Mucosa of descending colon (tissue), 3 donors: ENCODE measurements around the gene SLC6A4. TPM values are rescaled to one million over a fixed set of nuclear protein-coding genes. Genes with fewer than 3 reads are reported as not detected.

Experiments
- ATAC-seq: fragments of 200-7000 bp; cut with Tn5 transposase; one replicate; pipeline ENCODE4 v1.9.1; 2020; ENCODE audit warnings: mild to moderate bottlenecking, moderate library complexity
- DNase-seq, 3 donors: peaks; one replicate each; pipeline ENCODE4 v3.0.0-alpha.2; 2020
- H3K36me3 ChIP-seq: fragments of 200-600 bp; one replicate; pipeline ENCODE4 v1.8.0; 2021; ENCODE audit warnings: low read depth, mild to moderate bottlenecking
- H3K4me1 ChIP-seq: fragments of 200-600 bp; one replicate; pipeline ENCODE4 v1.8.0; 2021; ENCODE audit warnings: low read depth, mild to moderate bottlenecking
- H3K4me3 ChIP-seq: fragments of 200-600 bp; one replicate; pipeline ENCODE4 v1.8.0; 2021; ENCODE audit warnings: mild to moderate bottlenecking
- H3K9me3 ChIP-seq: fragments of 200-600 bp; one replicate; pipeline ENCODE4 v1.8.0; 2021; ENCODE audit warnings: mild to moderate bottlenecking
- CTCF ChIP-seq: fragments of 200-600 bp; IDR thresholded peaks from one replicate; pipeline ENCODE4 v1.8.0; 2022; ENCODE audit warnings: antibody characterized with exemption, mild to moderate bottlenecking
- intact Hi-C, 2 donors: fragments of 100-400 bp; cut with DNase I in 1 of 2; cut with micrococcal nuclease in 1 of 2; formaldehyde crosslinking; loops; one replicate each; pipeline versions ENCODE4 v1.11.0 to v1.11.1; 2022; cut with DNase I, micrococcal nuclease
- total RNA-seq, 3 donors: library from RNA; stranded (reverse); fragmentation: NEBNext Ultra II Directional in 2 of 3; extraction: Animal tissue kit (Norgen Biotek cat#: 25700) in 2 of 3; gene quantifications; one replicate each; pipeline versions ENCODE4 v1.2.1 to v1.2.4, GENCODE V29; 2021 to 2023
- donor health status: DM: no; HTN: no; CAD: no; lungs with moderate emphysema.
- donor health status: DM: no; HTN: no; CAD: no.
- donor health status: DM: no; HTN: yes; CAD: no.

Gene SLC6A4
- total RNA-seq, 3 donors from 2014 or later = 0.32 to 1.8 (median 1.2) TPM

GRCh38 chr17:30170415-30170987 lies 65.0 kb downstream of the SLC6A4 start:
- peak; percentile 62 for ATAC-seq

GRCh38 chr17:30165960-30166359 lies 69.5 kb downstream of the SLC6A4 start:
- Histone ChIP-seq H3K4me1 (no peaks in the 10 kb centered on the region), H3K4me3 (no peak overlapping the region), H3K36me3 (no peaks in the 10 kb centered on the region), H3K9me3 (no peaks in the 10 kb centered on the region)
- ATAC-seq (no peak), DNase-seq (no peak)
- TF ChIP-seq CTCF = no peak
- intact Hi-C loops = no loop called here

More at GRCh38 chr17:30170415-30170987, 65.0 kb downstream of the SLC6A4 start:
- intact Hi-C loops = no loop called here
- H3K9me3 ChIP-seq = no peaks in the 10 kb centered on the region
- no peak for TF ChIP-seq CTCF
- no peaks in the 10 kb centered on the region for H3K4me1 ChIP-seq
- H3K4me3 ChIP-seq = no peak overlapping the region
- DNase-seq = no peak
- no peaks in the 10 kb centered on the region for H3K36me3 ChIP-seq

- intact Hi-C loops = no loop called here
- no peaks in the 10 kb centered on the region for H3K9me3 ChIP-seq
- H3K36me3 ChIP-seq = no peaks in the 10 kb centered on the region
- ATAC-seq = no peak
- H3K4me3 ChIP-seq = no peak overlapping the region
- no peaks in the 10 kb centered on the region for H3K4me1 ChIP-seq
- no peak for DNase-seq
- no peak for TF ChIP-seq CTCF
Observed at GRCh38 chr17:30165147-30165546, 70.3 kb downstream of the SLC6A4 start.

- H3K4me3 ChIP-seq = no peak overlapping the region
- no peaks in the 10 kb centered on the region for H3K4me1 ChIP-seq
- H3K36me3 ChIP-seq = no peaks in the 10 kb centered on the region
- intact Hi-C loops = no loop called here
- DNase-seq = no peak
- no peaks in the 10 kb centered on the region for H3K9me3 ChIP-seq
- TF ChIP-seq CTCF = no peak
- ATAC-seq = no peak
Observed at GRCh38 chr17:30164531-30164930, 71.0 kb downstream of the SLC6A4 start.

- no peak for TF ChIP-seq CTCF
- Histone ChIP-seq H3K4me1 (no peaks in the 10 kb centered on the region), H3K9me3 (no peaks in the 10 kb centered on the region), H3K4me3 (no peak overlapping the region), H3K36me3 (no peaks in the 10 kb centered on the region)
- DNase-seq (no peak), ATAC-seq (no peak)
- intact Hi-C loops = no loop called here
Observed at GRCh38 chr17:30161601-30162000, 73.9 kb downstream of the SLC6A4 start.
